Kidney epithelial cell (primary cell): ENCODE data around the gene RPP30. TPM values are rescaled to one million over a fixed set of nuclear protein-coding genes. Genes with fewer than 3 reads are reported as not detected.

Experiments
- DNase-seq: peaks from one replicate; pipeline ENCODE4 v3.0.0-alpha.2; 2010; ENCODE audit warnings: low read depth
- H3K27me3 ChIP-seq: 2 replicates; pipeline ENCODE4 v1.6.0; 2011; ENCODE audit warnings: low read length; ENCODE audit not compliant: control insufficient read depth, insufficient read depth
- H3K36me3 ChIP-seq: 2 replicates; pipeline ENCODE4 v1.5.1; 2011; ENCODE audit warnings: low read length; ENCODE audit not compliant: control insufficient read depth, insufficient read depth
- H3K4me3 ChIP-seq: 2 replicates; pipeline ENCODE4 v1.5.1; 2011; ENCODE audit warnings: low read depth, mild to moderate bottlenecking, control low read depth, low read length
- CTCF ChIP-seq: IDR thresholded peaks from 2 replicates; pipeline ENCODE4 v1.5.1; 2011; ENCODE audit warnings: mild to moderate bottlenecking, moderate library complexity, low read length, control low read depth, inconsistent platforms; ENCODE audit not compliant: insufficient read depth, poor library complexity, severe bottlenecking
- total RNA-seq: library from RNA; depleted of rRNA; stranded (reverse); fragments of >200 nt; gene quantifications from 2 replicates; pipeline ENCODE4 v1.2.3, GENCODE V29; 2015

RPP30 gene
- total RNA-seq, 1 donor from 2014 or later, result 40.7 TPM

GRCh38 chr10:90842725-90843124, 29.0 kb upstream of the RPP30 start:
- no peak overlapping the region for H3K4me3 ChIP-seq
- no peaks in the 10 kb centered on the region for H3K36me3 ChIP-seq
- no peak for DNase-seq
- no peak for TF ChIP-seq CTCF
- H3K27me3 ChIP-seq, result no peaks in the 10 kb centered on the region

- no peak for TF ChIP-seq CTCF
- Histone ChIP-seq H3K27me3 (no peaks in the 10 kb centered on the region), H3K4me3 (no peak overlapping the region), H3K36me3 (no peaks in the 10 kb centered on the region)
- DNase-seq, result no peak
These were observed 26.0 kb upstream of the RPP30 start for GRCh38 chr10:90845726-90846125.

- Histone ChIP-seq H3K4me3 (no peak overlapping the region), H3K27me3 (no peaks in the 10 kb centered on the region), H3K36me3 (no peaks in the 10 kb centered on the region)
- no peak for TF ChIP-seq CTCF
- no peak for DNase-seq
These were observed 25.0 kb upstream of the RPP30 start for GRCh38 chr10:90846746-90847145.

- DNase-seq, result no peak
- H3K36me3 ChIP-seq, result no peaks in the 10 kb centered on the region
- no peak for TF ChIP-seq CTCF
- H3K4me3 ChIP-seq, result no peak overlapping the region
- H3K27me3 ChIP-seq, result no peaks in the 10 kb centered on the region
These were observed 24.3 kb upstream of the RPP30 start for GRCh38 chr10:90847436-90847835.

- no peak overlapping the region for H3K4me3 ChIP-seq
- H3K27me3 ChIP-seq, result peaks cover under 1% of the 10 kb centered on the region
- no peak for TF ChIP-seq CTCF
- H3K36me3 ChIP-seq, result no peaks in the 10 kb centered on the region
- DNase-seq, result no peak
These were observed 21.6 kb upstream of the RPP30 start for GRCh38 chr10:90849956-90850749.

- H3K27me3 ChIP-seq, result peaks cover 17% of the 10 kb centered on the region
- H3K36me3 ChIP-seq, result no peaks in the 10 kb centered on the region
- DNase-seq, result no peak
- TF ChIP-seq CTCF, result no peak
- no peak overlapping the region for H3K4me3 ChIP-seq
These were observed 16.6 kb upstream of the RPP30 start for GRCh38 chr10:90855126-90855525.
